COR-L47 (cell line): ENCODE results near the gene DENND5B.
"Not testable (repeated sequence)": the region's sequence is repeated elsewhere in the genome, so short reads cannot be mapped to it uniquely, and the experiment has no call there.

ENCODE experiments used
- DNase-seq: peaks from one replicate; lab custom pipeline; 2025; lab: John Stamatoyannopoulos, UW

DENND5B gene

GRCh38 chr12:31557707-31558106, 33.2 kb downstream of the DENND5B start:
- no peak for DNase-seq

DNA sequence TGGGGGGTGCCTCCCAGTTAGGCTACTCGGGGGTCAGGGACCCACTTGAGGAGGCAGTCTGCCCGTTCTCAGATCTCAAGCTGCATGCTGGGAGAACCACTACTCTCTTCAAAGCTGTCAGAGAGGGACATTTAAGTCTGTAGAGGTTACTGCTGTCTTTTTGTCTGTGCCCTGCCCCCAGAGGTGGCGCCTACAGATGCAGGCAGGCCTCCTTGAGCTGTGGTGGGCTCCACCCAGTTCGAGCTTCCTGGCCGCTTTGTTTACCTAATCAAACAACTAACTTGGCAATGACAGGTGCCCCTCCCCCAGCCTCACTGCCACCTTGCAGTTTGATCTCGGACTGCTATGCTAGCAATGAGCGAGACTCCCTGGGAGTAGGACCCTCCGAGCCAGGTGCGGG, 35.5 kb downstream of the DENND5B start:
- not testable (repeated sequence) for DNase-seq

DNA sequence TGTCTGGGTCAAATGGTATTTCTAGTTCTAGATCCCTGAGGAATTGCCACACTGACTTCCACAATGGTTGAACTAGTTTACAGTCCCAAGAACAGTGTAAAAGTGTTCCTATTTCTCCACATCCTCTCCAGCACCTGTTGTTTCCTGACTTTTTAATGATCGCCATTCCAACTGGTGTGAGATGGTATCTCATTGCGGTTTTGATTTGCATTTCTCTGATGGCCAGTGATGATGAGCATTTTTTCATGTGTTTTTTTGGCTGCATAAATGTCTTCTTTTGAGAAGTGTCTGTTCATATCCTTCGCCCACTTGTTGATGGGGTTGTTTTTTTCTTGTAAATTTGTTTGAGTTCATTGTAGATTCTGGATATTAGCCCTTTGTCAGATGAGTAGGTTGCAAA, 40.3 kb downstream of the DENND5B start:
- DNase-seq = not testable (repeated sequence)

DNA sequence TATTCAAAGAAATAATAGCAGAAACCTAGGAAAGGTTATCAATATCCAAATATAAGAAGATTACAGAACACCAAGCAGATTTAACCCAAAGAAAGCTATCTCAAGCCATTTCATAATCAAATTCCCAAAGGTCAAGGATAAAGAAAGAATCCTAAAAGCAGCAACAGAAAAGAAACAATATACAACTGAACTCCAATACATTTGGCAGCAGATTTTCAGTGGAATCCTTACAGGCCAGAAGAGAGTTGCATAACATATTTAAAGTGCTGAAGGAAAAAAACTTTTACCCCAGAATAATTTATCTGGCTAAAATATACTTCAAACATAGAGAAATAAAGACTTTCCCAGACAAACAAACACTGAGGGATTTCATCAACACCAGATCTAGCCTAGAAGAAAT, 54.3 kb downstream of the DENND5B start:
- no peak for DNase-seq

DNA sequence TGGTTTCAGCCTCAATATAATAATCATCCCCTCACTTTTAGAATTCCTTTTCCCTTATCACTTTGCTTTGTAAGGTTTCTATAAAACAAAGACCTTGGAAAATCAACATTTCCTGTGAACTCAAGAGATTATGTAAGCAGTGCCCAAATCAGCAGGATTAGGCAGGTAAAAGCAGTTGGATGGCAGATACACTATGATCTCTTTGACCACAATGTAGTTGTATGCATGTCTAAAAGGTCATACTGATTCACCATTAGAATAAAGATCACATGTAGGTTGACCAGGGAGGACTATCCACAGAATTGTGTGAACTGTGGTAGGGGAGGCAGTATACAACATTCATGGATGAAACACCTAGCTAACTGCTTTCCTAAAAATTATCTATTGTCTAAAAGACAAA, 57.5 kb downstream of the DENND5B start:
- no peak for DNase-seq

DNA sequence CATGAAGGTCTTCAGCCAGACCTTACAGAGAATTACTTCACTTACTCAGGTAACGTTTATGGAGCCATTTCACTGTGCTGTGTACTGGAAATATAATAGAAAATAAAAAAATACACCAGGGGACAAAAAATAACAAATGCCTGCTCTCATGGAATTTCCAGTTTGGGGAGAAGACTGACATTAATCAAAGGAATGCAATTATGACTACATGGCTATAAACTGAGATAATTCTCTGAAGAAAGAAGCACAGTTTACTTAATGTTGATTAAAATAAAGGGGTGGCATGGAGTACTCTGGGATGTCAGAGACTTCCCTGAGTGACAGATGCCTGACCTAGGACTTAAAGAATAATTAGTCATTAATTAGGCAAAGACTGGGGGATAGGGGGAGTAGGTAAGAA, 59.0 kb downstream of the DENND5B start:
- no peak for DNase-seq

GRCh38 chr12:31528095-31528494, 62.8 kb downstream of the DENND5B start:
- no peak for DNase-seq

DNA sequence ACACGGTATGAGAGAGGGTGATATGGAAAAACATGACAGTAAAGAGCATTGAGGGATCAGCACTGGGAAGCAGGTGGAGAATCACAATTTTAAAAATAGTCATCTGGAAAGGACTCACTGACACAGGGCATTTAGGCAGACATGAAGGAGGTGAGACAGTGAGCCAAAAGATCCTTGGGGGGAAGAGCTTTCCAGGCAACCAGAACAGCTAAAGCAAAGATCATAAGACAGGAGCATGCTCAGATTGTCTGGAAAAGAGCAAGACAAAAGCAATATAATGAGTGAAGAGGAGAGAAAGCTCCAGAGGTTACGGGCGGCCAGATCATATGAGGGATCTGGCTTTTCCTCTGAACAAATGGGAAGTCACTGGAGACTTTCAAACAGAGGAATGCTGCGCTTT, 63.9 kb downstream of the DENND5B start:
- no peak for DNase-seq

- DNase-seq = no peak
Measured at GRCh38 chr12:31526158-31526546, 64.8 kb downstream of the DENND5B start.

- no peak for DNase-seq
Measured at GRCh38 chr12:31525496-31526157, 65.3 kb downstream of the DENND5B start.

GRCh38 chr12:31524791-31525495, 66.0 kb downstream of the DENND5B start:
- no peak for DNase-seq

DNA sequence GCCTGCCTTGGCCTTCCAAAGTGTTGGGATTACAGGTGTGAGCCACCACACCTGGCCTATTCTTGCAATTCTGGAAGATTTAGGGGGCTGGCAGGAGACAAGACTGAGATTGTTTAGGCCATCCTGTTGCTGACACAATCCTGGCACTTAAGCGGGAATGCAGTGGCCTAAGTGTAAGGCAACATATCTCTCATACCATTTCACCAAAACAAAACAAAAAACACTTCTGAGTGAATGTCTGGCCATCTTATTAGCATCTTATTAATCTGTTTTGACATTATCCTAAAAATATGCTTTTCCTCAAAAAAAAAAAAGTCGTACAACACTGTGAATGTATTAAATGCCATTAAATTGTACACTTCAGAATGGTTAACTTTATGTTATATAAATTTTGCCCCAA, 67.6 kb downstream of the DENND5B start:
- no peak for DNase-seq

GRCh38 chr12:31522607-31523006, 68.3 kb downstream of the DENND5B start:
- DNase-seq = no peak

DNA sequence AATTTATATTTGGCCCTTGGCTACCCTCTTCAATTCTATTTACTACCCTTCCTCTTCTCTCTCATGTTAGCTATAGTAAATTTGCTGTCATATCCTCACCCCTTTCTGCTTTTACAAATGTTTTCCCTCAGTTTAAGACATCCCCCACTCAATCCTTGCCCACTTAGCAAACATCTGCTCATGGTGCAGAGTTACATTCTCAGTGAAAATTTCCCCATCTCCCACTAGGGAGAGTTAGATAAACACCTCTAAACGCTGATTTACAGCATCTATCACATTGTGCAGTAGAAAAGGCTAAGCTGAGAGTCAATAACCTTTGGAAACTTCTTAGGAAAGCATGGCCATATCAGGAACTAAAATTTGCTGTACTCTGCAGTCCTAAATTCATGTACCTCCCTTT, 69.0 kb downstream of the DENND5B start:
- DNase-seq = no peak

- no peak for DNase-seq
Measured at GRCh38 chr12:31519511-31519910, 71.4 kb downstream of the DENND5B start.

DNA sequence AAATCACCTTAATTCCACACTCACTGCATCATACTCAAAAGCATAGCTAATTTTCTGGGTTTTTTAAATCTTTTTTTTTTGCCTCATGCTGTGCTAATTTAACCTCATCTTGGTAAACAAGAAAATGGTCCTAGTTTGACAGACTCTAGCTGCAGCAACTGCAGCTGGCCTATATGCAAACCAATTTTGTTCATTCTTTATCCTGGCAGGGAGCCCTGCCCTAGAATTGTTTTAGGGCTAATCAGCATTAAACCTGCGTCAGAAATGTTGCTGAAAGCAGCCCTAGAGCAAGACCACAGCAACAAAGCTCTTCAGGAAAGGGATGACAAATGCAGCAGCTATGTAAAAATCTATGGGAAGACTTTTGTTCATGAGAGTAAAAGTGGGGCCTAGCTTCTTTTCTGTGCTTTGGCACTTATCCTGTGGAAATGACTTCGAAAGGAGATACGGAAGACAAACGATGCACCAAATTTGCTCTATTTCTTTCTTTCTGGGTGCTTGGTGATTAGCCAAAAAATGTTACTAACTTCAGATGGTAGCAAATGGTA, 72.2 kb downstream of the DENND5B start:
- DNase-seq = peak; percentile 69

GRCh38 chr12:31517994-31518393, 72.9 kb downstream of the DENND5B start:
- no peak for DNase-seq

DNA sequence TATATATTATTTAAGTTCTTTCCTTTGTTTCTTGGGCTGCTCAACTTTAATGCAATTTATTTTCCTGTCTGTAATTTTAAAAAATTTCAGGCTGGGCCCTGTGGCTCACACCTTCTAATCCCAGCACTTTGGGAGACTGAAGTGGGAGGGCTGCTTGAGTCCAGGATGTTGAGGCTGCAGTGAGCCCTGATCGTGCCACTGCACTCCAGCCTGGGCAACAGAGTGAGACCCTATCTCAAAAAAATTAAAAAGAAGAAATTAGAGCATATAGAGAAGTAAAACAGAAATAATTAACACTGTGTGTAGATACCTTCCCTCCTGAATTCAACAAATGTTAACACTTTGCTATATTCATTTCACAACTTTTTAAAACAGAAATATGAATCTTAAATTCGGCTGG, 74.2 kb downstream of the DENND5B start:
- no peak for DNase-seq

DNA sequence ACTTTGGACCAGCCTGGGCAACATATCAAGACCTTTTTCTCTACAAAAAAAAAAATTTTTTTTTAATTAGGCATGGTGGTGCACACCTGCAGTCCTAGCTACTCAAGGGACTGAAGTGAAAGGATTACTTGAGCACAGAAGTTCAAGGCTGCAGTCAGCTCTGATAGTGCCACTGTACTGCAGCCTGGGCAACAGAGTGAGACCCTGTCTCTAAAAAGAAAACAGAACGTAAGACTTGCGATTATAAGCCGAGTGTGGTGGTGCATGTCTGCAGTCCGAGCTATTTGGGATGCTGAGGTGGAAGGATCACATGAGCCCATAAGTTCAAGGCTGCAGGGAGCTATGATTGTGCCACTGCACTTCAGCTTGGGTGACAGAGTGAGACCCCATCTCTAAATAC, 76.0 kb downstream of the DENND5B start:
- DNase-seq = no peak

DNA sequence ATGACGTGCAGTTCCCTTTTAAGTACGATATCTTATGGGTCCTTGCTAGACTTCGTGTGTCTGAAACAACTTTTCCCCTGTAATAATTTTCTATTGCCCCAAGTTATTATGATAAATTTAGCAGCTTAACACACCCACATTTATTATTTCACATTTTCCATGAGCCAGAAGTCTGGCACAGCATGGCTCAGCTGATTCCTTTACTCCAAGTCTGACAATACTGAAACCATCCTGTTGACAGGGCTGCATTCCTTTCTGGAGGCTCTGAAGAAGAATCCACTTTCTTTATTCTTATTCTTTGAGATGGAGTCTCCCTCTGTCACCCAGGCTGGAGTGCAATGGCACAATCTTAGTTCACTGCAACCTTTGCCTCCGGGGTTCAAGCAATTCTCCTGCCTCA, 80.9 kb downstream of the DENND5B start:
- DNase-seq = no peak

- no peak for DNase-seq
Measured at GRCh38 chr12:31508436-31509150, 82.3 kb downstream of the DENND5B start.

DNA sequence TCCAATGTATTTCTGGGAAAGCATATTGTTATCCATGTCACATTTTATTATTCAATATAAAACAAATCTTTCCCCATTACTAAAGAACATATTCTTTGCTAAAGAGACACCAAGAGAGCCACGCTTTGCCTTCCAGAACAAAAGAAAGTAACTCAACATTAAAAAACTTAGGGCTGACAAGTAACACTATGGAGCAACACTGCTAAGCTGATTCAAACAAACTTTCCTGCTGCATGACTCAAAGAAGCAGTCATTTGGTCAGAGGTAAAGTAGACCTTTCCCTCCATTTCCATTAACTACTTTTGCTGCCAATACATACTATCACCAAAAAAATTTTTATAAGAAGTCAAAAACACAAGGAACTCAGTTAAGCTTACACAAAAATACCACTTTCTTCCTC, 83.0 kb downstream of the DENND5B start:
- no peak for DNase-seq
